Esophagus (tissue), 2 donors: Measurements from ENCODE around the gene PNMA6A. TPM values are rescaled to one million over a fixed set of nuclear protein-coding genes. Genes with fewer than 3 reads are reported as not detected.
"Not testable (repeated sequence)": the region's sequence is repeated elsewhere in the genome, so short reads cannot be mapped to it uniquely, and the experiment has no call there.

Source experiments
- H3K27ac ChIP-seq, 2 donors: one replicate each; pipeline ENCODE4 v1.5.1; 2013; ENCODE audit warnings: low read depth in 2 of 2, mild to moderate bottlenecking in 2 of 2, inconsistent platforms in 1 of 2, low read length in 1 of 2, moderate library complexity in 1 of 2
- H3K27me3 ChIP-seq, 2 donors: one replicate each; pipeline ENCODE4 v1.6.1; 2013; ENCODE audit warnings: low read length in 2 of 2, control low read depth in 1 of 2, mild to moderate bottlenecking in 1 of 2; ENCODE audit not compliant: insufficient read depth in 2 of 2, control insufficient read depth in 1 of 2
- H3K36me3 ChIP-seq, 2 donors: one replicate each; pipeline ENCODE4 v1.6.1; 2013; ENCODE audit warnings: low read length in 1 of 2; ENCODE audit not compliant: control insufficient read depth in 2 of 2, insufficient read depth in 2 of 2
- H3K4me1 ChIP-seq, 2 donors: one replicate each; pipeline ENCODE4 v1.6.1; 2013; ENCODE audit warnings: low read length in 1 of 2; ENCODE audit not compliant: control insufficient read depth in 2 of 2, insufficient read depth in 2 of 2
- H3K4me3 ChIP-seq, 2 donors: one replicate each; pipeline ENCODE4 v1.5.1; 2013; ENCODE audit warnings: low read length in 2 of 2, mild to moderate bottlenecking in 2 of 2, low read depth in 1 of 2, moderate library complexity in 1 of 2
- H3K9me3 ChIP-seq, 2 donors: one replicate each; pipeline ENCODE4 v1.6.1; 2013; ENCODE audit warnings: mild to moderate bottlenecking in 2 of 2, low read depth in 1 of 2, low read length in 1 of 2, moderate library complexity in 1 of 2; ENCODE audit not compliant: control insufficient read depth in 2 of 2, insufficient read depth in 1 of 2
- WGBS, 2 donors: extraction: QIAGEN DNeasy Blood & Tissue Kit; methylation state at CpG; one replicate each; pipeline ENCODE4 v1.1.7; 2013; 5-methylcytosine and 5-hydroxymethylcytosine counted together
- polyA plus RNA-seq, 2 donors: library from polyadenylated mRNA; stranded (reverse); fragments of 200-250 nt; gene quantifications; one replicate each; pipeline ENCODE4 v1.2.3, GENCODE V29; 2013
- donor health status: healthy with polysubstance abuse.
- donor health status: Bipolar disorder and iron deficiency.

Gene PNMA6A
- polyA plus RNA-seq, 2 donors: 0.04 to 0.15 TPM

GRCh38 chrX:153055871-153056749 is 16.1 kb upstream of the PNMA6A start, which contains the start of gene PNMA3:
Gene PNMA3 (plus strand): TSS chrX:153056470. CDS start chrX:153057056, 586 bp downstream.
- no peaks in the 10 kb centered on the region for H3K4me1 ChIP-seq
- peaks cover 0 to 5% of the 10 kb centered on the region in 2 donors for H3K27me3 ChIP-seq
- H3K9me3 ChIP-seq: no peaks in the 10 kb centered on the region
- no peak within 1 kb of the TSS for H3K27ac ChIP-seq
- no peak within 1 kb of the TSS for H3K4me3 ChIP-seq
- no peaks in the 10 kb centered on the region for H3K36me3 ChIP-seq
- 7 to 41% methylated on average over 13 to 78 of the region's 80 CpGs for WGBS, 2 donors

GRCh38 chrX:153057281-153057680 is 15.0 kb upstream of the PNMA6A start:
- WGBS, 2 donors: 34 to 58% methylated on average over 11 of the region's 11 CpGs
- H3K27me3 ChIP-seq: peaks cover 0 to 5% of the 10 kb centered on the region in 2 donors
- no peak overlapping the region for H3K27ac ChIP-seq
- no peaks in the 10 kb centered on the region for H3K4me1 ChIP-seq
- no peak overlapping the region for H3K4me3 ChIP-seq
- H3K9me3 ChIP-seq: no peaks in the 10 kb centered on the region
- H3K36me3 ChIP-seq: no peaks in the 10 kb centered on the region

- Histone ChIP-seq H3K27me3 (peaks cover 0 to 5% of the 10 kb centered on the region in 2 donors), H3K36me3 (no peaks in the 10 kb centered on the region), H3K4me3 (no peak overlapping the region), H3K27ac (no peak overlapping the region), H3K9me3 (no peaks in the 10 kb centered on the region), H3K4me1 (no peaks in the 10 kb centered on the region)
- WGBS, 2 donors: 85 to 93% methylated on average over 18 of the region's 18 CpGs
Measured at GRCh38 chrX:153059191-153060094, 12.8 kb upstream of the PNMA6A start.

- 75 to 89% methylated on average over 8 of the region's 8 CpGs for WGBS, 2 donors
Measured at GRCh38 chrX:153060095-153060445, 12.2 kb upstream of the PNMA6A start.

GRCh38 chrX:153061732-153062131 is 10.5 kb upstream of the PNMA6A start:
- Histone ChIP-seq H3K27me3 (peaks cover 0 to 5% of the 10 kb centered on the region in 2 donors), H3K27ac (no peak overlapping the region), H3K4me1 (no peaks in the 10 kb centered on the region), H3K4me3 (no peak overlapping the region), H3K36me3 (no peaks in the 10 kb centered on the region), H3K9me3 (no peaks in the 10 kb centered on the region)
- WGBS, 2 donors: 15 to 32% methylated on average over 3 of the region's 3 CpGs

More at GRCh38 chrX:153060095-153060445, 12.2 kb upstream of the PNMA6A start:
- Histone ChIP-seq H3K4me3 (no peak overlapping the region), H3K9me3 (no peaks in the 10 kb centered on the region), H3K36me3 (no peaks in the 10 kb centered on the region), H3K4me1 (no peaks in the 10 kb centered on the region), H3K27me3 (peaks cover 0 to 5% of the 10 kb centered on the region in 2 donors), H3K27ac (no peak overlapping the region)

- Histone ChIP-seq H3K27me3 (peaks cover 0 to 5% of the 10 kb centered on the region in 2 donors), H3K4me1 (no peaks in the 10 kb centered on the region), H3K9me3 (no peaks in the 10 kb centered on the region), H3K27ac (no peak overlapping the region), H3K4me3 (no peak overlapping the region), H3K36me3 (no peaks in the 10 kb centered on the region)
Measured at GRCh38 chrX:153063315-153063714, 8.9 kb upstream of the PNMA6A start.

GRCh38 chrX:153064061-153064460 is 8.2 kb upstream of the PNMA6A start:
- Histone ChIP-seq H3K27me3 (peaks cover 0 to 5% of the 10 kb centered on the region in 2 donors), H3K36me3 (no peaks in the 10 kb centered on the region), H3K27ac (no peak overlapping the region), H3K9me3 (no peaks in the 10 kb centered on the region), H3K4me3 (no peak overlapping the region), H3K4me1 (no peaks in the 10 kb centered on the region)
- WGBS, 2 donors: 75 to 85% methylated on average over 2 of the region's 2 CpGs

GRCh38 chrX:153065389-153065788 is 6.9 kb upstream of the PNMA6A start:
- Histone ChIP-seq H3K36me3 (no peaks in the 10 kb centered on the region), H3K9me3 (no peaks in the 10 kb centered on the region), H3K4me3 (no peak overlapping the region), H3K4me1 (no peaks in the 10 kb centered on the region), H3K27ac (no peak overlapping the region), H3K27me3 (peaks cover 0 to 5% of the 10 kb centered on the region in 2 donors)
- 69 to 82% methylated on average over 6 of the region's 6 CpGs for WGBS, 2 donors

- H3K27me3 ChIP-seq: not testable (repeated sequence)
- 58% methylated on average over 3 of the region's 12 CpGs; no CpG with 5 or more reads in 1 of the 2 donors for WGBS, 2 donors
Measured at GRCh38 chrX:153066402-153066801, 5.9 kb upstream of the PNMA6A start.

More at GRCh38 chrX:153066402-153066801, 5.9 kb upstream of the PNMA6A start:
- not testable (repeated sequence) for H3K36me3 ChIP-seq, H3K9me3 ChIP-seq, H3K27ac ChIP-seq, H3K4me3 ChIP-seq, H3K4me1 ChIP-seq
